Islet precursor cell (in vitro differentiated cells): Measurements from ENCODE around the gene FAT3.

Experiments
- DNase-seq: peaks from one replicate; pipeline ENCODE4 v3.0.0-alpha.2; 2018

Gene FAT3

GRCh38 chr11:92224407-92225124, at the start of gene FAT3:
TSS of gene FAT3 (plus strand) at chr11:92224818. CDS start at chr11:92352113, 127,295 bp downstream.
- DNase-seq = peak; percentile 95

DNA sequence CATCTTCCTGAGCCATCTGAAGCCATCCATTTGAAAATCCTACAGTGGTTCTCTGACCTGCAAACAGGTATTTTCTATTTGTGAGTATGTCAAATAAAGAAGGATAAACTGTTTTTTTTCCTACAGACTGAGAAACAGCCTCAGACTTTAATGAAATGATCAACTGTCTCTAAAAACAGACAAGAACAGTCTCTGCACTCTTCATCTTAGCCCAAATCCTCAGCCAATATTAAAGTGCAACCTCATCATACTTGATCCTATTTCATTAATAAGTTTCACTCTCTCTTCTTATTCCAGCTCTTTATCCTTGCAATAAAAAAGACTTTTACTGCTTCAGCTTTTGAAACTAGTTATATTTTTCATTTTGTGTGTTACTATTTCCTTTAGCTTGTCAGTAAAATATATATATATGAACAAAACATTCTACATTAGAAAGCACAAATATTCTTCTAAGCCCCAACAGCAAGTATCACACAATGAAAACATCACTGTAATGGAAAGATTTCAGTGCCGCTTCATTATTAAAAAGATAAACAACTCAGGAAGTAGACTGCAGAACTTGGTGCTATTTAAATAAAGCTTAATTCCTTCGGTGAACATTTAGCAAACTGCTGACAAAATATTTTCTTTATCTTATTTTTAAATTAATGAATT, 45.5 kb upstream of the FAT3 start:
- no peak for DNase-seq

DNA sequence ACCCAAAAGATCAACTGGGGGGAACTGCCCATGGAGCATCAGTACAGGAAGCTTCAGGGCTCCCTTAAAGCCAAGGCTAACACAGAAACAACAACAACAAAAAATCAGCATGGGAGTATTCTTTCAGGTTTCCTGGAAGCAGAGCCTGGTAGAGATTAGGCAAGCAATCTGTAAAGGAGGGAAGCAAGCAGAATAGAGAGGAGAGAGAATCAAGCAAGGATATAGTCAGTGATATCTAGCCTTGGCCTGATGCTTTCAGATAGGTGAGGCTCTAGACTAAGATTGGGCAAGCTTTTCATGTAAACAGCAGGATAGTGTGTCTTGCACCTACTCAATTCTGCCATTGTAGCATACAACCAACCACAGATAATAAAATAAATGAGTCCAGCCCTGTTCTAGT, 44.4 kb upstream of the FAT3 start:
- DNase-seq = no peak

DNA sequence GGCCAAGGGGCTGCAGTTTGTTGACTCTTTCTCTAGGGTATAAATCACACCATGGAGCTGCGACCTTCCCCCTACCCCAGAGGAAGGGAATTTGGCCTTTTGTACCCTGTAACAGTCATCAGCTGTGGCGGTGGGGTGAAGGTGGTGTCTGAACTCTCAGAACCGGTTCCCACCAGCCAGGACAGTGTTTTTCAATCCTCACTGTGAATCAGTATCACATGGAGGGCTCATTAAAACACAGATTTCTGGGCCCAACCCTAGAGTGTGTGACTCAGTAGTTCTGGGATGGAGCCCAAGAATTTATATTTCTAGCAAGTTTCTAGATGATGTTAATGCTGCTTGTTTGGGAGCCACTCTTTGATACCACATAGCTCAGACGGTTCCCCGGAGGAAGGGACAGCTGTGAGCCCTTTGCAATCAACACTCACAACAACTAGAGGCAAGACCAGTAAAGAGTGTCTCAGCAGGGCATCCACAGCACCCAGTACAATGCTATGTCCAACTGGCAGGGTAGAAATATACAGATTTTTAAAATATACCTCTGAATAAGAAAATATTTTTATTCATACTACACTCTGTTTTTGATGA, 43.9 kb upstream of the FAT3 start:
- no peak for DNase-seq

DNA sequence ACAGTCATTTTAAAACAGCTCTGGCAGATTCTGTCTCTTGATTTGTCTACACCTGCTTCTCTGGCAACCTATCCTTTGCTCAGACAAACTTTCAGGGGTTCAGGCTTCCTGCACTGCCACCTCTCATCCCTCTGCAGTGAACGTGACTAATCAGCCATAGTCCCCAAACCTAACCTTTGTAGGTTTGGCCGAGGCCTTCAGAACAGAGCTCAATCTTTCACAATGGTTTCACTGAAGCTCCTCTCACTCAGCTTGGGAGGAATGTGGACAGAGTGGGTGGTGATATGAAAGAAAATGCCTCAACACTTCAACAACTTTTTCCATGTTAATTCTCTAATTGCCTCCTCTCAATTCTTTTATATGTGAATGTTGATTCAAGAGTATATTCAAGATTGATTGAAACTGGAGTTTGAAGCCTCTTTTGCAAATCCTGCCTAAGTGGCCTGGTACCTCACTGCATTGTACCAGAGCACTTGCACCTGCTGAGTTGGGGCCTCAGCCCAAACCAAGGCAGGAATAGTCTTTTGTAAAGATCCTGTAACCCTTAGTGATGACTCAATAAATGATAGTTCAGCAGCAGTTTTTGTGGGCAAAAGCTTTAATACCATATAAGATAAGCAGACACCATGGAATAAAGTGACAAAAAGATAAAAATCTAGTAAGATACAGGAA, 33.9 kb upstream of the FAT3 start:
- DNase-seq = no peak

DNA sequence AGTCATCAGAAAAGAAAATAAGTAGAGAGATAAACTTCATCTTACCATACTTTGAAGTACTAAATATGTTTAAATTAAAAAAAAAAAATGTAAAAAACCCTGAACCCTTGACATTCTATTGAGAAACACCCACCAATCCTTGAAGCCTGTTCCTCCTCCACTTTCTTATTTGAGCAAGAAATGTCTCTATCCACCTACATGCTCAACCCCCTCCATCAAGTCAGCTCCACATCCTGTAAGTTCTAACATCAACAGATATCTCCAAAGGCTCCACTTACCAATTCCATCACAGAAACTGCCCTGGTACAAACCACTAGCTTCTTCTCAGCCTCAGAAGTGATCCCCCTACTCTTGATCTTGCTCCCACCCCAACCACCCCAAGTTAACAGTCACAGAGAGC, 32.5 kb upstream of the FAT3 start:
- no peak for DNase-seq

DNA sequence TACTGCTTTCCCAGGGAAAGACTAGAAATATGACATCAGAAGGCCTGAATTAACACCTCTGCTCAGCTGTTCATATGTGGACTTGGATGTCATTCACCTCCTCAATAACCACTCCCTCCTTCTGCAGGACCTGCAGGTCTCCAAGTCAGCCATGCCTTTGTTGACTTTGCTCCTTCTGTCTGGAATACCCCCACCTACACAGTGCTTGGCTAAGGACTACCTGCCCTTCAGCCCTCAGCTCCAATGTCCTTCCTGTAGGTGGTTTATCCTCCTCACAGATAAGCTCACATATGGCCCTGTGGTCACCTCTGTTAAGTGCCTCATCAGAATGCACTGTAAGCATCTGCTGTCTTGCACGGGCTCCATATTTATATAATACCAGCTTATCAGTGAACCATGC, 26.4 kb upstream of the FAT3 start:
- no peak for DNase-seq

- no peak for DNase-seq
These were observed 24.6 kb upstream of the FAT3 start for GRCh38 chr11:92199991-92200390.

DNA sequence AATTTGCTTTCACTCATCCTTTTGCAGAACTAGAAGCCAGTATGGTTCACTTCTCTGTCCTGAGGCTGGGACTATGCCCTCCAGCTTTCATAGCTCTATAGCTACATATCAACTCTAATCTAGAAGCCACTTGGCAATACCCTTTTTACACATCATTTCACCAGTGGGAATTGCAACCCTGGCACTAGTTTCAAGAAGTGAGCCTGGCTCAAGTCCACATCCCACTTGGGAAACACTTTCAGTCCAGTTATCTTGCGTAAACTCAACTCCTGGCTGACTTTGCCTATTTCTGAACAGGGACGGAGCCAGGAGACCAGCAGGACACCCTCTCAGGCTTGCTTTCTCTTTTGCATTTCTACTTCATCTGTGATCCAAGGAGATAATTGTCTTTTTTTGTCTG, 19.9 kb upstream of the FAT3 start:
- no peak for DNase-seq

GRCh38 chr11:92206441-92206840, 18.2 kb upstream of the FAT3 start:
- DNase-seq = no peak

DNA sequence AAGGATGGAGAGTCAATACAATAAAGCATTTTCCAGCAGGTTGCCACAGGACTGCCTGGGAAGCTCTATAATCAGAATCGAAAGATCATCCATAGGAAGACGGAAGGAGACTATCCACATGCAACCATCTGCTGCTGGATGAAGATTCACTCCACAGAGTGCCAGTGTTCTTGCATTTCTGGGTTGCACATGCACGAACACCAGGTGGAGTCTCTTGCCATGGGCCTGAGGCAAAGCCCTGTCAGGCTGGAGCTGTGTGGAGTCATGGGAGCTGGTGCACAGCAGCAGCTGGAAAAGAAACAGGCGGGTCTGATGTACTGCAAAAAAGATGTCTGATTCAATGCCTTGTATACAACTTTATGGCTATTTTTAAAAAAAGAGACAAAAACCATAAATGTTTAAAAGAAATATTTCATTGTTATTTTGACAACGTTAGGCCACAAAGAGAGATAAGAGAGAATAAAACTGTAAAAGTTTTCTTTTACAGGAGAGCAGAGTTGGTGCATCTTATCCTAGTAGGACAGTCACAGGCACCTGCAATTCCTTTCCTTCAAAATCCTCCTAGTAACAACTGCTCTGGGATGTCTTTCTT, 12.9 kb upstream of the FAT3 start:
- DNase-seq = peak; percentile 86

- DNase-seq = no peak
These were observed 12.1 kb upstream of the FAT3 start for GRCh38 chr11:92212530-92212929.

GRCh38 chr11:92216789-92217188, 7.8 kb upstream of the FAT3 start:
- no peak for DNase-seq

GRCh38 chr11:92219476-92219875, 5.1 kb upstream of the FAT3 start:
- DNase-seq = no peak

GRCh38 chr11:92222701-92223100, 1.9 kb upstream of the FAT3 start:
- DNase-seq = no peak

DNA sequence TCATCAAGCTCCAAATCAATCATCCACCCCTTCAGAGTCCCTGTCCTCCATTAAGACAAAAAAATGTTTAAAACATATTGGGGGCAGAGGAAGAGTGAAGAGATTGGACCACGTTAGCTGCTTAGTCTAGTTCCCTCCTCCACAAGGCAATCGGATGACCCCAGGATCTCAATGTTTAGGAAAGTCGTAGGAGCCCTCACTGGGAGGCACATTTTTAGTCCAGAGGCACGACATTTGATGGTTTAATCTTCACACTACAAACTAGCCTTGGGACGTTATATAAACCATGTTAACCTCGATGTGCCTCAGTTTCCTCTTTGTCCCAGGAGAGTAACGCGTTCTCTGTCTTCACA, 588 bp upstream of the FAT3 start:
- no peak for DNase-seq

GRCh38 chr11:92225125-92225567, 528 bp downstream of the FAT3 start:
- DNase-seq = peak; percentile 68

DNA sequence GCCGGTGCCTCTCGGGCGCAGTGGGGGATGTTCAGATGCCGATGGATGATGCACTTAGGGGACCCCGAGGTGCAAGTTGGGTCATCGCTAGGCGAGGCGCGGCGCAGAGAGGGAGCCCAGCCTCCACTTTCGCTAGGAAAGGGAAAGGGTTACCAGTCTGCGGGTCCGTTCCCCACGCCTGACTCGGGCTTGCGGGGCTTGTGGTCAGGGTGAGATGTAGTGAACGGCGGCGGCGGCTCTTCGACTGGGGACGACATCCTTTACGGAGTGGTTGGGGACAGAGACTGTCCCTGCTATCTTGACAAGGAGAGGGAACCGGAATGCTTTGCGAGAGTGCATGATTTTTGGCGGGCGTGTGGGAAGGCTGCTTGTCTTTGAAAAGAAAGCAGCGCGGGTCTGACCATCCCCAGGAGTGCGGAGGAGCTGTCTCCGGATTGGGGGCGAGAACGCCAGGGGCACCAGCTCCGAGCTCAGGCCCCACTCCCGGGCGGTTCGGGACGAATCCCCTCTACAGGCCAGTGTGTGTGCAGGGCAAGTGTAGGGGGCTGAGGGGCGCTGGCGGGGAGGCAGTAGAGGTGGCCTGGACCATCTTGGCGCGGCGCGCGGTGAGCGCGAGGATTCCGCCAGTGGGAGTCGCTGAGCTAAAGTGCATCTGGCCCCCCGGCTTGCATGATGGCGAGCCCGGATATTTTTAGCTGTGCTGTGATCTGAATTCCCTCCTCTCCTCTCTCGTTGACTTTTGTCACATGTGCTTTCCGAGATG, 1.1 kb downstream of the FAT3 start:
- DNase-seq = peak; percentile 75

DNA sequence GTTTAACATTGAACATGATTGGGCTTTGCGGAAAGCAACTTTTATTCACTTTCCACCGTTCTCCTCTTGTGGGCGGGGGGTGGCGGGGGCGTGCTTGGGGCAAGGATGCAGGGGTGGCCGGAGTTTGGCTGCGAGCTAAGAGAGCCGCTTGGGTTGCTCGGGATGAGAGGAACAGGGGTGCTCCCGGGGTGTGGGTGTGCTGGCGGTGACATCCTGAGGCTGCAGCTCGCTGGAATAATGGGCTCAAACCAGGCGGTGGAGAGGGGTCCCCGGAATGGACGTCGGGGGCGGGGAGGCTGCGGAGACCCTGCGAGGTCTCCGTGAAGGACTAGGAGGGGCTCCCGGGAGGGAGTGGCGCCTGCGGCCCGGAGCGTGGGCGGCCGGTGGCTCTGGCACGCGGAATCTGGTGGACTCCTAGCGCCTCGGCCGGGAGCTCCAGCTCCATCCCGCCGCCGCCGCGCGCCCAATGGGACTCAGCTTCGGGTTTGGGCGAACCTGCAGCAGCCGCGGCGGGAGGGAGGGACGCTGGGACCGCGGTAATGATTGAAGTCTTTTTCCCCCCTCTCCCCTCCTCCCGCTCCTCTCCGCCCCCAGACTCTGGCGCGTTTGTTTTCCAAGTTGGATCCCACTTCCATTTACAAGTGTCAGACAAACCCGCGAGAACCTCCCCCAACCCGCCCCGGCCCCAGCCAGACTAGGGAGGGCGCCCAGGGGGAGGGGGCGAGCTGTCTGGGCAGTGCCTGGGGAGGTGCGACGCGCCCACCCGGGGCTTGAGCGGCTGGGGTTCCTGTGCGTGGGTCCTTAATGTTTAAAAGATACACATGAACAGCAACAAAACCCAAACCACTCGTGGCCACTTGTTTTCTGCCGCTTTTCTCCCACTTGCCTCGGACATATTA, 2.0 kb downstream of the FAT3 start:
- peak; percentile 88 for DNase-seq

DNA sequence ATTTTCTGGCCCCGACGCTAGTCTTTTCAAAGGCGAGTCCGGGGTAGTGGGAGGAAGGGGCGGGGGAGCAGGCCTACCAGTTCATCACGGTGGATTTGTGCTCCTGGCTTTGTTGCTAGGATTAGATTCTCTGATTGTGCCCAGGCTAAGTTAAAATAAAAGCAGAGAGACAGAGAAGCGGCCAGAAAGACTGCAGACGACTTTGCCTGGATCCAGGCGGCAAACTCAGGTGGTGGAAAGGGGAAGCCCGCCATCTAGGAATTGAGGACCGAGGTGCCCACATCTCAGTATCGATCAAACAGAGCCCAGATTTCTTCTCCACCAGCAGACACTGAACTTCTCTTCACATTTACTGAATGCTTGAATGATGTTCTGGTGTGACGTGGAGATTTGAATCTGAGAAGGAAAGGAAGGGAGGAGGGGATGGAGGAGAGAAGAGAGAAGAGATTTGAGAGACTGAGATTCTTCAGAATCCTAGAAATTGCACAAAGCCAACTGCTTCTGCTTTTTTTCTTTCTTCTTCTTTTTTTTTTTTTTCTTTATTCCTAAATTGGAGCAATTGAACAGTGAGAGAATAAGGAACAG, 2.7 kb downstream of the FAT3 start:
- no peak for DNase-seq
